SU-DHL-6 (cell line): ENCODE measurements around the gene ZBTB2.

ENCODE experiments used
- EZH2phosphoT487 ChIP-seq: fragments of 200-600 bp; sonication (generic), shearing (Covaris generic); conservative IDR thresholded peaks from 2 replicates; pipeline ENCODE4 v1.6.1; 2018; ENCODE audit warnings: mild to moderate bottlenecking, antibody characterized with exemption, low read length, moderate library complexity, mixed read lengths
- TF ChIP-seq, protein P1 (sequence below): fragments of 200-600 bp; sonication (generic); IDR thresholded peaks from one replicate; pipeline ENCODE4 v1.5.1; 2017; ENCODE audit warnings: antibody characterized with exemption, mild to moderate bottlenecking, low read length, moderate library complexity; ENCODE audit not compliant: insufficient read depth, poor library complexity, severe bottlenecking

DNA sequence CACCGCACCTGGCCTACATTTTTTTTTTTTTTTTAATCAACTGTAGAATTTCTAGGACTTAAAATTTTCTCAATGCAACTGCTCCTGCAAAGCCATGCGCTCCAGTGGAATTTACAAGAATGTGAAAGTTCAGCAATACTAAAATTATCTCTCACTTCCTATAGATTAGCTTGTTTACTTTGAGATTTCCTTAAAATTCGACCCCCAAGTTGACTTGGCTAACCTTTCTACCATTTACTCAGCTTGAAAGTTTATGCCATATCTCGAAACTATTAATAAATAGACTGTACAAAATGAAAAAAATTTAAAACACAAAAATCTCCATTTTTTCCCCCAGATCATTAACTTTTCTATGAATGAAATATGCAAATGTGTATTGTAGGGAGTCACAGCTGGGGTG is 64.3 kb downstream of the ZBTB2 start:
- TF ChIP-seq, protein P1, sequence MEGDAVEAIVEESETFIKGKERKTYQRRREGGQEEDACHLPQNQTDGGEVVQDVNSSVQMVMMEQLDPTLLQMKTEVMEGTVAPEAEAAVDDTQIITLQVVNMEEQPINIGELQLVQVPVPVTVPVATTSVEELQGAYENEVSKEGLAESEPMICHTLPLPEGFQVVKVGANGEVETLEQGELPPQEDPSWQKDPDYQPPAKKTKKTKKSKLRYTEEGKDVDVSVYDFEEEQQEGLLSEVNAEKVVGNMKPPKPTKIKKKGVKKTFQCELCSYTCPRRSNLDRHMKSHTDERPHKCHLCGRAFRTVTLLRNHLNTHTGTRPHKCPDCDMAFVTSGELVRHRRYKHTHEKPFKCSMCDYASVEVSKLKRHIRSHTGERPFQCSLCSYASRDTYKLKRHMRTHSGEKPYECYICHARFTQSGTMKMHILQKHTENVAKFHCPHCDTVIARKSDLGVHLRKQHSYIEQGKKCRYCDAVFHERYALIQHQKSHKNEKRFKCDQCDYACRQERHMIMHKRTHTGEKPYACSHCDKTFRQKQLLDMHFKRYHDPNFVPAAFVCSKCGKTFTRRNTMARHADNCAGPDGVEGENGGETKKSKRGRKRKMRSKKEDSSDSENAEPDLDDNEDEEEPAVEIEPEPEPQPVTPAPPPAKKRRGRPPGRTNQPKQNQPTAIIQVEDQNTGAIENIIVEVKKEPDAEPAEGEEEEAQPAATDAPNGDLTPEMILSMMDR = no peak
- no peak for TF ChIP-seq EZH2phosphoT487
